Neural cell (in vitro differentiated cells): ENCODE data around the gene RSPH9. TPM values are rescaled to one million over a fixed set of nuclear protein-coding genes. Genes with fewer than 3 reads are reported as not detected.

Experiments used
- H2AFZ ChIP-seq: fragments of 200-600, 300-800 bp; sonication (generic), shearing (Covaris generic); 2 replicates; pipeline ENCODE4 v1.6.0; 2014; ENCODE audit warnings: low read depth, mild to moderate bottlenecking, antibody characterized with exemption, low read length, moderate library complexity
- H3F3A ChIP-seq: fragments of 200-600 bp; shearing (Covaris generic); 2 replicates; pipeline ENCODE4 v1.6.1; 2016; ENCODE audit warnings: mild to moderate bottlenecking, moderate library complexity, mixed read lengths, antibody characterized with exemption, low read length; ENCODE audit not compliant: insufficient read depth, poor library complexity, severe bottlenecking
- H3K27ac ChIP-seq: fragments of 200-600, 300-800 bp; sonication (generic), shearing (Covaris generic); 2 replicates; pipeline ENCODE4 v1.5.1; 2014; ENCODE audit warnings: mild to moderate bottlenecking, low read length, moderate library complexity
- H3K27me3 ChIP-seq: fragments of 300-800, 200-600 bp; sonication (generic), shearing (Covaris generic); 2 replicates; pipeline ENCODE4 v1.6.0; 2014; ENCODE audit warnings: mild to moderate bottlenecking, low read depth, low read length, moderate library complexity; ENCODE audit not compliant: insufficient read depth
- H3K36me3 ChIP-seq: fragments of 300-800, 200-600 bp; sonication (generic), shearing (Covaris generic); 2 replicates; pipeline ENCODE4 v1.5.1; 2014; ENCODE audit warnings: mild to moderate bottlenecking, antibody characterized with exemption, low read length, moderate library complexity; ENCODE audit not compliant: insufficient read depth
- H3K4me2 ChIP-seq: fragments of 300-800, 200-600 bp; sonication (generic), shearing (Covaris generic); 2 replicates; pipeline ENCODE4 v1.6.0; 2014; ENCODE audit warnings: mild to moderate bottlenecking, low read length
- H3K4me3 ChIP-seq: fragments of 300-800, 200-600 bp; sonication (generic), shearing (Covaris generic); 2 replicates; pipeline ENCODE4 v1.5.1; 2014; ENCODE audit warnings: mild to moderate bottlenecking, low read length, moderate library complexity
- H3K79me2 ChIP-seq: fragments of 200-600 bp; shearing (Covaris generic); replicated peaks from 2 replicates; pipeline ENCODE4 v1.6.0; 2014; ENCODE audit warnings: mild to moderate bottlenecking, low read length, moderate library complexity; ENCODE audit not compliant: insufficient read depth
- H3K9ac ChIP-seq: fragments of 300-800, 200-600 bp; sonication (generic), shearing (Covaris generic); 2 replicates; pipeline ENCODE4 v1.6.1; 2016; ENCODE audit warnings: mild to moderate bottlenecking, low read length, mixed read lengths
- H3K9me2 ChIP-seq: fragments of 200-600 bp; shearing (Covaris generic); 2 replicates; pipeline ENCODE4 v1.6.1; 2016; ENCODE audit warnings: mild to moderate bottlenecking, low read length, mixed read lengths; ENCODE audit not compliant: insufficient read depth
- H3K9me3 ChIP-seq: fragments of 200-600, 300-800 bp; sonication (generic), shearing (Covaris generic); 2 replicates; pipeline ENCODE4 v1.6.1; 2016; ENCODE audit warnings: mild to moderate bottlenecking, mixed run types, low read length, moderate library complexity, mixed read lengths
- H4K20me1 ChIP-seq: fragments of 200-600 bp; shearing (Covaris generic); 2 replicates; pipeline ENCODE4 v1.6.1; 2016; ENCODE audit warnings: mild to moderate bottlenecking, mixed run types; ENCODE audit not compliant: insufficient read depth
- EP300 ChIP-seq: fragments of 450-650 bp; conservative IDR thresholded peaks from 2 replicates; pipeline ENCODE4 v1.6.1; 2014; ENCODE audit warnings: antibody characterized with exemption, mild to moderate bottlenecking, moderate library complexity; ENCODE audit not compliant: poor library complexity, severe bottlenecking
- EZH2 ChIP-seq: fragments of 200-600, 300-800 bp; shearing (Covaris generic), sonication (generic); IDR thresholded peaks from 2 replicates; pipeline ENCODE4 v1.6.1; 2014; ENCODE audit warnings: antibody characterized with exemption, low read length, borderline replicate concordance, mild to moderate bottlenecking; ENCODE audit not compliant: insufficient read depth, poor library complexity, severe bottlenecking
- MXI1 ChIP-seq: fragments of 450-650 bp; conservative IDR thresholded peaks from 2 replicates; pipeline ENCODE4 v1.6.1; 2014; ENCODE audit warnings: antibody characterized with exemption, mild to moderate bottlenecking; ENCODE audit not compliant: poor library complexity, severe bottlenecking
- POLR2AphosphoS5 ChIP-seq: IDR thresholded peaks from 2 replicates; pipeline ENCODE4 v1.6.1; 2012
- RAD21 ChIP-seq: fragments of 450-650 bp; conservative IDR thresholded peaks from 2 replicates; pipeline ENCODE4 v1.6.1; 2014; ENCODE audit warnings: antibody characterized with exemption, mild to moderate bottlenecking, moderate library complexity
- SMC3 ChIP-seq: fragments of 450-650 bp; conservative IDR thresholded peaks from 2 replicates; pipeline ENCODE4 v1.6.1; 2014; ENCODE audit warnings: antibody characterized with exemption, mild to moderate bottlenecking, moderate library complexity; ENCODE audit not compliant: poor library complexity
- TAF1 ChIP-seq: IDR thresholded peaks from 2 replicates; pipeline ENCODE4 v1.6.1; 2012; ENCODE audit warnings: low read depth
- polyA plus RNA-seq: library from polyadenylated mRNA; depleted of rRNA; stranded (reverse); fragments of >200 nt; gene quantifications from 2 replicates; pipeline ENCODE4 v1.2.3, GENCODE V29; 2014
- TF ChIP-seq, protein P1 (sequence below): fragments of 450-650 bp; IDR thresholded peaks from 2 replicates; pipeline ENCODE4 v1.5.1; 2014; ENCODE audit warnings: antibody characterized with exemption, mild to moderate bottlenecking, moderate library complexity; ENCODE audit not compliant: poor library complexity, severe bottlenecking
- TF ChIP-seq, protein P2 (sequence below): IDR thresholded peaks from 2 replicates; pipeline ENCODE4 v1.6.1; 2012; ENCODE audit warnings: borderline replicate concordance

RSPH9 gene
- polyA plus RNA-seq, 1 donor from 2014 or later = 0.88 TPM

DNA sequence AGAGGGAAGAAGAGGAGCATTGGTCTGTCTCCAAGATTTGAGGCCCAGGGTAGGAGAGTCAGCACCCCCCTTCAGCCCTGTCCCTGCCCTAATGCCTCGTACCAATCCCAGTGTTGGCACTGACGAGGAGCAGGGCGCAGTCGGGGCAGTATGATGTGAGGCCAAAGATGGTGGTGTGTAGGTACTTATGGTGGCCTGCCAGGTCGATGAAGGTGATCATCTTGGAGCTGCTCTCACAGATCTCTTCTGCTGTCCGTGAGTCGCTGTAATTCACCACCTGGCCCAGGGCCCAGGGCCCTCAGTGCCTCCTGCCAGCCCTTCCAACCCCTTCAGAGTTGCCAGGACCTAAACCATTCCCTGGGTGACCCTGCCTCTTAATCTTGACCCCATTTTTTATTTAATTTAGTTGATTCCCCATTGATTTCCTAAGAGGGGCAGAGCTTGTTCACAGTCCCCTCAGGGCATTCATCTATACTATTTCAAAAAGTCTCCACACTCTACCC lies 20.0 kb upstream of the RSPH9 start:
- Histone ChIP-seq H3K9me2 (no peaks in the 10 kb centered on the region), H3K9me3 (no peaks in the 10 kb centered on the region), H3K27me3 (no peaks in the 10 kb centered on the region), H4K20me1 (no peaks in the 10 kb centered on the region), H3K9ac (no peak overlapping the region), H3K79me2 (peaks cover 9% of the 10 kb centered on the region), H3K4me3 (no peak overlapping the region), H2AFZ (no peak overlapping the region), H3F3A (no peaks in the 10 kb centered on the region), H3K36me3 (no peaks in the 10 kb centered on the region), H3K27ac (no peak overlapping the region), H3K4me2 (no peak overlapping the region)
- TF ChIP-seq EZH2 = no peak
- no peak for TF ChIP-seq EP300
- TF ChIP-seq, protein P1, sequence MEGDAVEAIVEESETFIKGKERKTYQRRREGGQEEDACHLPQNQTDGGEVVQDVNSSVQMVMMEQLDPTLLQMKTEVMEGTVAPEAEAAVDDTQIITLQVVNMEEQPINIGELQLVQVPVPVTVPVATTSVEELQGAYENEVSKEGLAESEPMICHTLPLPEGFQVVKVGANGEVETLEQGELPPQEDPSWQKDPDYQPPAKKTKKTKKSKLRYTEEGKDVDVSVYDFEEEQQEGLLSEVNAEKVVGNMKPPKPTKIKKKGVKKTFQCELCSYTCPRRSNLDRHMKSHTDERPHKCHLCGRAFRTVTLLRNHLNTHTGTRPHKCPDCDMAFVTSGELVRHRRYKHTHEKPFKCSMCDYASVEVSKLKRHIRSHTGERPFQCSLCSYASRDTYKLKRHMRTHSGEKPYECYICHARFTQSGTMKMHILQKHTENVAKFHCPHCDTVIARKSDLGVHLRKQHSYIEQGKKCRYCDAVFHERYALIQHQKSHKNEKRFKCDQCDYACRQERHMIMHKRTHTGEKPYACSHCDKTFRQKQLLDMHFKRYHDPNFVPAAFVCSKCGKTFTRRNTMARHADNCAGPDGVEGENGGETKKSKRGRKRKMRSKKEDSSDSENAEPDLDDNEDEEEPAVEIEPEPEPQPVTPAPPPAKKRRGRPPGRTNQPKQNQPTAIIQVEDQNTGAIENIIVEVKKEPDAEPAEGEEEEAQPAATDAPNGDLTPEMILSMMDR = no peak
- TF ChIP-seq, protein P2, sequence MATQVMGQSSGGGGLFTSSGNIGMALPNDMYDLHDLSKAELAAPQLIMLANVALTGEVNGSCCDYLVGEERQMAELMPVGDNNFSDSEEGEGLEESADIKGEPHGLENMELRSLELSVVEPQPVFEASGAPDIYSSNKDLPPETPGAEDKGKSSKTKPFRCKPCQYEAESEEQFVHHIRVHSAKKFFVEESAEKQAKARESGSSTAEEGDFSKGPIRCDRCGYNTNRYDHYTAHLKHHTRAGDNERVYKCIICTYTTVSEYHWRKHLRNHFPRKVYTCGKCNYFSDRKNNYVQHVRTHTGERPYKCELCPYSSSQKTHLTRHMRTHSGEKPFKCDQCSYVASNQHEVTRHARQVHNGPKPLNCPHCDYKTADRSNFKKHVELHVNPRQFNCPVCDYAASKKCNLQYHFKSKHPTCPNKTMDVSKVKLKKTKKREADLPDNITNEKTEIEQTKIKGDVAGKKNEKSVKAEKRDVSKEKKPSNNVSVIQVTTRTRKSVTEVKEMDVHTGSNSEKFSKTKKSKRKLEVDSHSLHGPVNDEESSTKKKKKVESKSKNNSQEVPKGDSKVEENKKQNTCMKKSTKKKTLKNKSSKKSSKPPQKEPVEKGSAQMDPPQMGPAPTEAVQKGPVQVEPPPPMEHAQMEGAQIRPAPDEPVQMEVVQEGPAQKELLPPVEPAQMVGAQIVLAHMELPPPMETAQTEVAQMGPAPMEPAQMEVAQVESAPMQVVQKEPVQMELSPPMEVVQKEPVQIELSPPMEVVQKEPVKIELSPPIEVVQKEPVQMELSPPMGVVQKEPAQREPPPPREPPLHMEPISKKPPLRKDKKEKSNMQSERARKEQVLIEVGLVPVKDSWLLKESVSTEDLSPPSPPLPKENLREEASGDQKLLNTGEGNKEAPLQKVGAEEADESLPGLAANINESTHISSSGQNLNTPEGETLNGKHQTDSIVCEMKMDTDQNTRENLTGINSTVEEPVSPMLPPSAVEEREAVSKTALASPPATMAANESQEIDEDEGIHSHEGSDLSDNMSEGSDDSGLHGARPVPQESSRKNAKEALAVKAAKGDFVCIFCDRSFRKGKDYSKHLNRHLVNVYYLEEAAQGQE = no peak
- no peak for TF ChIP-seq SMC3
- TF ChIP-seq POLR2AphosphoS5 = no peak
- TF ChIP-seq MXI1 = no peak
- TF ChIP-seq TAF1 = no peak
- TF ChIP-seq RAD21 = no peak

GRCh38 chr6:43625393-43625992 lies 19.3 kb upstream of the RSPH9 start:
- H3K9ac ChIP-seq = no peak overlapping the region
- H3K36me3 ChIP-seq = no peaks in the 10 kb centered on the region

More at GRCh38 chr6:43625393-43625992, 19.3 kb upstream of the RSPH9 start:
- Histone ChIP-seq H3K4me2 (no peak overlapping the region), H4K20me1 (no peaks in the 10 kb centered on the region), H3K27ac (no peak overlapping the region), H3K27me3 (no peaks in the 10 kb centered on the region), H3K79me2 (peaks cover 9% of the 10 kb centered on the region), H2AFZ (no peak overlapping the region), H3K4me3 (no peak overlapping the region), H3F3A (no peaks in the 10 kb centered on the region), H3K9me2 (no peaks in the 10 kb centered on the region), H3K9me3 (no peaks in the 10 kb centered on the region)
- TF ChIP-seq, protein P2 = no peak
- TF ChIP-seq EZH2 = no peak
- TF ChIP-seq POLR2AphosphoS5 = no peak
- TF ChIP-seq, protein P1 = no peak
- no peak for TF ChIP-seq TAF1
- TF ChIP-seq MXI1 = no peak
- no peak for TF ChIP-seq EP300
- no peak for TF ChIP-seq SMC3
- TF ChIP-seq RAD21 = no peak
